Transverse colon (tissue), 4 donors: ENCODE data around the gene ATP8B2. TPM values are rescaled to one million over a fixed set of nuclear protein-coding genes. Genes with fewer than 3 reads are reported as not detected.

Source experiments
- DNase-seq: peaks from one replicate; pipeline ENCODE4 v3.0.0-alpha.2; 2019
- H3K27ac ChIP-seq, 4 donors: fragments of 200-600 bp; sonication (generic); 2 replicates each; pipeline ENCODE4 v1.5.1; 2016 to 2018; ENCODE audit warnings: inconsistent platforms in 4 of 4
- H3K27me3 ChIP-seq: fragments of 200-600 bp; sonication (generic); 2 replicates; pipeline ENCODE4 v1.5.1; 2017; ENCODE audit warnings: inconsistent platforms
- H3K36me3 ChIP-seq, 4 donors: fragments of 200-600 bp; sonication (generic); 2 replicates each; pipeline ENCODE4 v1.5.1; 2017 to 2019; ENCODE audit warnings: inconsistent platforms in 4 of 4
- H3K4me1 ChIP-seq, 4 donors: fragments of 200-600 bp; sonication (generic); 2 replicates each; pipeline ENCODE4 v1.5.1; 2017 to 2020; ENCODE audit warnings: inconsistent platforms in 4 of 4
- H3K4me3 ChIP-seq, 4 donors: fragments of 200-600 bp; sonication (generic); 1 replicate in 1 of 4; 2 replicates in 3 of 4; pipeline versions ENCODE4 v1.5.1 to v1.6.1; 2017 to 2019; ENCODE audit warnings: inconsistent platforms in 4 of 4
- H3K9me3 ChIP-seq, 2 donors: fragments of 200-600 bp; sonication (generic); 2 replicates each; pipeline ENCODE4 v1.5.1; 2017 to 2019; ENCODE audit warnings: inconsistent platforms in 2 of 2
- CTCF ChIP-seq, 5 experiments: fragments of 200-600 bp in 3 of 5; fragments of 450-650 bp in 2 of 5; sonication (generic) in 3 of 5; IDR thresholded peaks; 1 replicate in 2 of 5; 2 replicates in 3 of 5; pipeline ENCODE4 v1.5.1; 2016 to 2017; ENCODE audit warnings: antibody characterized with exemption in 5 of 5, inconsistent platforms in 3 of 5, mild to moderate bottlenecking in 2 of 5, moderate library complexity in 1 of 5
- EP300 ChIP-seq: sonication (generic); formaldehyde crosslinking; IDR thresholded peaks from one replicate; pipeline ENCODE4 v1.6.1; 2017; ENCODE audit warnings: antibody characterized with exemption, low read depth
- POLR2A ChIP-seq: fragments of 450-650 bp; IDR thresholded peaks from one replicate; pipeline ENCODE4 v1.6.1; 2016; ENCODE audit warnings: antibody characterized with exemption, mild to moderate bottlenecking, moderate library complexity
- POLR2AphosphoS5 ChIP-seq, 3 donors: sonication (generic); formaldehyde crosslinking; IDR thresholded peaks; one replicate each; pipeline ENCODE4 v1.6.1; 2016; ENCODE audit warnings: antibody characterized with exemption in 3 of 3
- WGBS, 2 donors: methylation state at CpG; one replicate each; pipeline ENCODE4 v1.1.5; 2018; ENCODE audit warnings: low coverage in 1 of 2; 5-methylcytosine and 5-hydroxymethylcytosine counted together
- in situ Hi-C, 4 donors: fragments of 200-750 bp; cut with MboI; loops; one replicate each; pipeline versions ENCODE4 v1.15.0 to v1.15.1; 2017; ENCODE audit warnings: low sequenced_read_pairs in 3 of 4, low pct_ligation_motif_present in 1 of 4, low pct_unique_long_range_greater_than_20kb in 1 of 4
- intact Hi-C: fragments of 100-400 bp; cut with DNase I; formaldehyde crosslinking; loops from one replicate; pipeline ENCODE4 v1.15.1; 2023; ENCODE audit warnings: low total_unique reads
- total RNA-seq, 4 donors: library from RNA; depleted of rRNA; stranded (reverse); fragments of >200 nt; gene quantifications; one replicate each; pipeline ENCODE4 v1.1.0, GENCODE V29; 2016

Gene ATP8B2
- total RNA-seq, 4 donors from 2014 or later = 6.0 to 78.6 (median 24.9) TPM

GRCh38 chr1:154379301-154379700 is 54.0 kb downstream of the ATP8B2 start:
- intact Hi-C loops (no loop called here), in situ Hi-C loops (no loop called here)
- no peak for DNase-seq
- H3K9me3 ChIP-seq = no peaks in the 10 kb centered on the region
- no peaks in the 10 kb centered on the region for H3K4me1 ChIP-seq
- H3K27ac ChIP-seq = no peak overlapping the region
- no peaks in the 10 kb centered on the region for H3K27me3 ChIP-seq
- H3K4me3 ChIP-seq = no peak overlapping the region
- no peaks in the 10 kb centered on the region for H3K36me3 ChIP-seq
- TF ChIP-seq POLR2AphosphoS5 (IDR thresholded peaks at IDR 0.05) (no peak), POLR2A (no peak), EP300 (no peak), CTCF (IDR thresholded peaks at IDR 0.05) (no peak)
- WGBS, 2 donors = 40 to 89% methylated on average over 1 to 16 of the region's 16 CpGs

- intact Hi-C loops = no loop called here
- H3K27ac ChIP-seq = peak overlapping the region in 3 of 4 donors; percentile 7 to 75 (median 67)
- 82% methylated on average over 8 of the region's 8 CpGs; no CpG with 5 or more reads in 1 of the 2 donors for WGBS, 2 donors
These were observed 59.5 kb downstream of the ATP8B2 start for GRCh38 chr1:154384650-154385489.

GRCh38 chr1:154386643-154387352 is 61.5 kb downstream of the ATP8B2 start:
- WGBS, 2 donors = 45 to 58% methylated on average over 3 to 11 of the region's 11 CpGs
- Histone ChIP-seq H3K36me3 (no peaks in the 10 kb centered on the region), H3K4me1 (peaks cover 0 to 24% (median 6%) of the 10 kb centered on the region in 4 donors), H3K27ac (peak overlapping the region; percentile 38 to 75 (median 54)), H3K9me3 (no peaks in the 10 kb centered on the region), H3K4me3 (peak overlapping the region in 1 of 4 donors; percentile 2), H3K27me3 (no peaks in the 10 kb centered on the region)
- in situ Hi-C loops (no loop called here), intact Hi-C loops (no loop called here)
- peak; percentile 39 for DNase-seq
- TF ChIP-seq EP300 = no peak

More at GRCh38 chr1:154384650-154385489, 59.5 kb downstream of the ATP8B2 start:
- peaks cover 0 to 24% (median 6%) of the 10 kb centered on the region in 4 donors for H3K4me1 ChIP-seq
- no peak overlapping the region for H3K4me3 ChIP-seq
- no peaks in the 10 kb centered on the region for H3K9me3 ChIP-seq
- TF ChIP-seq CTCF (IDR thresholded peaks at IDR 0.05) (no peak), EP300 (no peak), POLR2AphosphoS5 (IDR thresholded peaks at IDR 0.05) (no peak)
- no peak for DNase-seq
- in situ Hi-C loops = no loop called here
- H3K27me3 ChIP-seq = no peaks in the 10 kb centered on the region
- no peaks in the 10 kb centered on the region for H3K36me3 ChIP-seq

- H3K9me3 ChIP-seq = no peaks in the 10 kb centered on the region
- TF ChIP-seq POLR2AphosphoS5 (IDR thresholded peaks at IDR 0.05) = no peak
- TF ChIP-seq CTCF (IDR thresholded peaks at IDR 0.05) = no peak
- TF ChIP-seq POLR2A = no peak
- TF ChIP-seq EP300 = no peak
- intact Hi-C loops = no loop called here
- no peaks in the 10 kb centered on the region for H3K27me3 ChIP-seq
- H3K4me3 ChIP-seq = no peak overlapping the region
- H3K4me1 ChIP-seq = peaks cover 0 to 11% (median 5%) of the 10 kb centered on the region in 4 donors
- WGBS, 2 donors = 78 to 88% methylated on average over 6 to 9 of the region's 9 CpGs
- no peak for DNase-seq
- no peaks in the 10 kb centered on the region for H3K36me3 ChIP-seq
- no peak overlapping the region for H3K27ac ChIP-seq
- in situ Hi-C loops = no loop called here
These were observed 65.9 kb downstream of the ATP8B2 start for GRCh38 chr1:154391086-154391770.
